SU-DHL-6 (cell line): ENCODE measurements around the gene EHBP1L1.

Experiments
- H2AFZ ChIP-seq: fragments of 200-600 bp; sonication (generic); 2 replicates; pipeline ENCODE4 v1.6.1; 2014; ENCODE audit warnings: low read depth, mild to moderate bottlenecking, moderate library complexity, mixed read lengths, antibody characterized with exemption, low read length; ENCODE audit not compliant: severe bottlenecking
- H3F3A ChIP-seq: fragments of 200-600 bp; shearing (Covaris generic); 2 replicates; pipeline ENCODE4 v1.6.0; 2016; ENCODE audit warnings: antibody characterized with exemption, mild to moderate bottlenecking; ENCODE audit not compliant: insufficient read depth
- H3K27ac ChIP-seq: fragments of 200-600 bp; sonication (generic); 2 replicates; pipeline ENCODE4 v1.5.1; 2016; ENCODE audit warnings: low read depth, mild to moderate bottlenecking, low read length, moderate library complexity, mixed read lengths
- H3K27me3 ChIP-seq: fragments of 200-600 bp; sonication (generic), shearing (Covaris generic); 2 replicates; pipeline ENCODE4 v1.6.0; 2014; ENCODE audit warnings: mild to moderate bottlenecking, low read length
- H3K36me3 ChIP-seq: fragments of 200-600 bp; sonication (generic); 2 replicates; pipeline ENCODE4 v1.6.1; 2014; ENCODE audit warnings: mild to moderate bottlenecking, low read length, mixed read lengths
- H3K4me2 ChIP-seq: fragments of 300-600, 200-600 bp; shearing (Covaris generic), sonication (generic); 2 replicates; pipeline ENCODE4 v1.6.0; 2014; ENCODE audit warnings: low read length, low read depth, mild to moderate bottlenecking; ENCODE audit not compliant: poor library complexity, severe bottlenecking
- H3K4me3 ChIP-seq: fragments of 200-600 bp; sonication (generic); 2 replicates; pipeline ENCODE4 v1.5.1; 2014; ENCODE audit warnings: antibody characterized with exemption, low read length, mild to moderate bottlenecking, mixed read lengths; ENCODE audit not compliant: insufficient read depth, poor library complexity, severe bottlenecking
- H3K79me2 ChIP-seq: fragments of 200-600 bp; sonication (generic); 2 replicates; pipeline ENCODE4 v1.6.1; 2014; ENCODE audit warnings: mild to moderate bottlenecking, low read length, moderate library complexity; ENCODE audit not compliant: insufficient read depth
- H3K9ac ChIP-seq: fragments of 200-600 bp; sonication (generic); 2 replicates; pipeline ENCODE4 v1.7.0; 2014; ENCODE audit warnings: mild to moderate bottlenecking, low read length
- H3K9me2 ChIP-seq: fragments of 200-600 bp; sonication (generic); replicated peaks from 2 replicates; pipeline ENCODE4 v1.6.1; 2014; ENCODE audit warnings: low read length; ENCODE audit not compliant: insufficient read depth
- H3K9me3 ChIP-seq: fragments of 200-600 bp; sonication (generic); 2 replicates; pipeline ENCODE4 v1.6.1; 2014; ENCODE audit warnings: low read length, mixed read lengths; ENCODE audit not compliant: insufficient read depth
- H4K20me1 ChIP-seq: fragments of 200-600 bp; sonication (generic); 2 replicates; pipeline ENCODE4 v1.6.1; 2014; ENCODE audit warnings: low read depth, mild to moderate bottlenecking, antibody characterized with exemption, low read length, moderate library complexity, mixed read lengths
- CTCF ChIP-seq: fragments of 200-600 bp; sonication (generic); IDR thresholded peaks from one replicate; pipeline ENCODE4 v1.5.1; 2017; ENCODE audit warnings: antibody characterized with exemption, mild to moderate bottlenecking, low read length, moderate library complexity; ENCODE audit not compliant: insufficient read depth, poor library complexity, severe bottlenecking
- EZH2phosphoT487 ChIP-seq: fragments of 200-600 bp; sonication (generic), shearing (Covaris generic); conservative IDR thresholded peaks from 2 replicates; pipeline ENCODE4 v1.6.1; 2018; ENCODE audit warnings: mild to moderate bottlenecking, antibody characterized with exemption, low read length, moderate library complexity, mixed read lengths

Gene EHBP1L1

GRCh38 chr11:65574109-65574810 lies 1.6 kb upstream of the EHBP1L1 start:
- H3K79me2 ChIP-seq = peaks cover 10% of the 10 kb centered on the region; the same call in 1 of the 2 replicates
- no peaks in the 10 kb centered on the region for H4K20me1 ChIP-seq
- H3K27ac ChIP-seq = peak overlapping the region; percentile 74
- H3K9me2 ChIP-seq = no peaks in the 10 kb centered on the region
- no peaks in the 10 kb centered on the region for H3K27me3 ChIP-seq
- TF ChIP-seq EZH2phosphoT487 (no peak), CTCF (peak; percentile 64)
- peak overlapping the region; percentile 97 for H3K4me2 ChIP-seq
- H2AFZ ChIP-seq = peak overlapping the region; percentile 43
- peak overlapping the region; percentile 84 for H3K9ac ChIP-seq
- H3K4me3 ChIP-seq = peak overlapping the region; percentile 62
- H3K36me3 ChIP-seq = no peaks in the 10 kb centered on the region
- H3F3A ChIP-seq = peaks cover 11% of the 10 kb centered on the region
- H3K9me3 ChIP-seq = no peaks in the 10 kb centered on the region

- Histone ChIP-seq H3K79me2 (peaks cover 6% of the 10 kb centered on the region; the same call in 1 of the 2 replicates), H3K9me2 (no peaks in the 10 kb centered on the region), H3K9ac (peak overlapping the region; percentile 84), H3K9me3 (no peaks in the 10 kb centered on the region), H3K27me3 (no peaks in the 10 kb centered on the region), H2AFZ (peak overlapping the region; percentile 43), H3K4me3 (peak overlapping the region; percentile 62), H3F3A (peaks cover 11% of the 10 kb centered on the region), H4K20me1 (no peaks in the 10 kb centered on the region), H3K36me3 (no peaks in the 10 kb centered on the region), H3K4me2 (peak overlapping the region; percentile 73), H3K27ac (peak overlapping the region; percentile 74)
- TF ChIP-seq CTCF = no peak
- TF ChIP-seq EZH2phosphoT487 = no peak
Observed at GRCh38 chr11:65574811-65575567, 864 bp upstream of the EHBP1L1 start.

GRCh38 chr11:65576232-65576866 lies 496 bp downstream of the EHBP1L1 start:
- peak overlapping the region; percentile 84 for H3K9ac ChIP-seq
- H3K9me3 ChIP-seq = no peaks in the 10 kb centered on the region
- H3K4me3 ChIP-seq = peak overlapping the region; percentile 62
- no peak for TF ChIP-seq CTCF
- TF ChIP-seq EZH2phosphoT487 = no peak
- no peaks in the 10 kb centered on the region for H4K20me1 ChIP-seq
- peak overlapping the region; percentile 48 for H3K4me2 ChIP-seq
- H3K36me3 ChIP-seq = no peaks in the 10 kb centered on the region
- no peaks in the 10 kb centered on the region for H3K79me2 ChIP-seq
- H3K9me2 ChIP-seq = no peaks in the 10 kb centered on the region
- H3F3A ChIP-seq = peaks cover 11% of the 10 kb centered on the region
- no peak overlapping the region for H2AFZ ChIP-seq
- no peaks in the 10 kb centered on the region for H3K27me3 ChIP-seq
- no peak overlapping the region for H3K27ac ChIP-seq
